Activated CD4-positive, alpha-beta memory T cell treated with anti-CD3 and anti-CD28 coated beads, Interleukin-2, amount 10 ng/mL, durations not matched to agents 7 days and 5 days (primary cell): ENCODE results near the gene ARFGEF2. TPM values are rescaled to one million over a fixed set of nuclear protein-coding genes. Genes with fewer than 3 reads are reported as not detected.
A peak's percentile ranks its signal among the peaks of the same experiment; 100 is the strongest.

ENCODE experiments used
- CTCF ChIA-PET: fragments of 350-600 bp; sonication (Branson Sonifier 250); formaldehyde crosslinking; loops from one replicate; lab custom pipeline; 2021; ENCODE audit warnings: antibody characterized with exemption, inconsistent platforms; lab: Charles Lee
- POLR2A ChIA-PET: fragments of 350-600 bp; sonication (Branson Sonifier 250); formaldehyde crosslinking; loops from one replicate; lab custom pipeline; 2021; ENCODE audit warnings: antibody characterized with exemption; lab: Charles Lee
- DNase-seq: peaks from one replicate; pipeline ENCODE4 v3.0.0-alpha.2; 2020
- H3K27ac Mint-ChIP-seq: one replicate; pipeline ENCODE4 v1.8.0; 2021; ENCODE audit warnings: mild to moderate bottlenecking, mixed read lengths
- H3K27me3 Mint-ChIP-seq: one replicate; pipeline ENCODE4 v1.8.0; 2021; ENCODE audit warnings: mixed read lengths
- H3K36me3 Mint-ChIP-seq: one replicate; pipeline ENCODE4 v1.8.0; 2021; ENCODE audit warnings: low read depth, mixed read lengths
- H3K4me1 Mint-ChIP-seq: one replicate; pipeline ENCODE4 v1.8.0; 2021; ENCODE audit warnings: mixed read lengths
- H3K4me3 Mint-ChIP-seq: one replicate; pipeline ENCODE4 v1.8.0; 2021; ENCODE audit warnings: mild to moderate bottlenecking, mixed read lengths
- H3K9me3 Mint-ChIP-seq: one replicate; pipeline ENCODE4 v1.8.0; 2021; ENCODE audit warnings: mixed read lengths
- total RNA-seq, 2 experiments: library from RNA; stranded (reverse); gene quantifications; one replicate each; pipeline ENCODE4 v1.2.3, GENCODE V29; 2021

ARFGEF2 gene
- total RNA-seq, 2 experiments from 2014 or later: 18.1 to 20.7 TPM

DNA sequence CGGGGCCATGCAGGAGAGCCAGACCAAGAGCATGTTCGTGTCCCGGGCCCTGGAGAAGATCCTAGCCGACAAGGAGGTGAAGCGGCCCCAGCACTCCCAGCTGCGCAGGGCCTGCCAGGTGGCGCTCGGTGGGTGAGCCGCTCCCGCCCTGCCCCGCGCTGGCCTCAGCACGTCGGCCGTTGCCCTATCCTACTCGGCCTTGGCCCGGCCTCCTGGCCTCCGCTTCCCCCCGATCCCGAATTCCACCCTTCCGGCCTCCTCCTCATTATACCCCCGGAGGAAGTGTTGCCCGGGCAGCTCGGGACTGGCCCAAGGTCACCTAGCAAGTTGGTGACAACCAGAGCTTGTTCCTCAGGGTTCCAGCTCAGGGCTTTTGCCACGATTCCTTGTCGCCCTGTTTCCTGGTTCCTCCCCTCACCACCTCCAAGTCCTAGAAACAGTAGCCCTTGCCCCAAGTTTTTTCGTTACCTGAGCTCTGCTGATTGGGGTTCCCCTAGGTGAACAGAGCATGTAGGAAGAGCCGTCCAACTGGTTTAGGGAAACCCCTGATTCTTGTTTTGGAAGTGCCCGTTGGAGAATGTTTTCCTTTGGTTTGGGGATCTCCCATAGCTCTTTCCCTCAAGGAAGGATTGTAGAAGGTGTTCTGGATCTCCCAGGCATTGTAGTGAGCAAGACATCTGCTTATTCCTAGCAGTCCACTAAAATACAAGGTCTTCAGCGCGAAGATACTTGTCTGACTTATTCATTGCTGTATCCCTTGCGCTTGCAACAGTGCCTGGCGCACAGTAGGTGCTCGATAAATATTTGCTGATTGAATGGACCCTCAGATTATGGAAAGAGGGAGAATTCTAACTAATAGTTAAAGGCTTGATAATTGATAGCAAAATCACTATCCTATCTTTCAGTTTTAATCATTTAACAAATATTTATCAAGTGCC lies 641 bp downstream of the ARFGEF2 start:
- Mint-ChIP-seq H3K9me3 (no peaks in the 10 kb centered on the region), H3K4me3 (peak overlapping the region; percentile 90), H3K36me3 (no peaks in the 10 kb centered on the region), H3K27ac (peak overlapping the region; percentile 79), H3K4me1 (peaks cover 42% of the 10 kb centered on the region), H3K27me3 (no peaks in the 10 kb centered on the region)
- DNase-seq: no peak
- POLR2A ChIA-PET: interaction anchor here (0.7 to 2.7 kb wide), 12 partner anchors 10 to 357 kb away, joined by 3 to 11 read pairs (median 4); partner anchors contain the start of gene CSE1L
- CTCF ChIA-PET: interaction anchor here (1.3 to 1.5 kb wide), 2 partner anchors 265 to 302 kb away, joined by 3 to 6 read pairs; no protein-coding TSS in a partner anchor

DNA sequence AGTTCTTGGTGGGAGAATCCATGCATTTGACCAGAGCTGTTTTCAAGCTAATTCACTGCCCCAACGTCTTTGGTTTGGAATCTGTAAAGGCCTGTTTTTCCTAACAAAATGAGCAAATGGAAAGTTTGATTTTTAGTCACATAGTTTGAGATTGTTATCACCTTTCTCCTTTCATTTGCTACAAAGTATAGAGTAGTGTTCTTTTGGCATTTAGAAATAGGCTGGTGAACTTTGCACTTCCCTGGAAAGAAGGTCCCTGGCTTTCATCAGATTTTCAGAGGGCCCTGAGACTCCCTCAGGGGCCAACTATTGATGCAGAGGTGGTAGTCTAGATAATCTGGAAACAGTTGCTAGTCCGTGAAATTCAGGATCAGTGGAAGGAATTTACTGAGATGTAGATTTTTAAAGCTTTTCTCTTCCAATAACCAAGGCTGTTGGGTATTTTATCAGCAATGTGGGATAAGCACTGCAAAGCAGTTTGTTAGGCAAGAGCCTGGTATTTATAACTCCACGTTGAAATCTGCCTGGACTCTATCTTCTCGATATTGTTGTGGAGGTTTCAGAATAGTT lies 1.7 kb downstream of the ARFGEF2 start:
- CTCF ChIA-PET: interaction anchor here (0.5 to 1.3 kb wide), 2 partner anchors 293 to 303 kb away, joined by 5 to 6 read pairs; no protein-coding TSS in a partner anchor
- H3K36me3 Mint-ChIP-seq: no peaks in the 10 kb centered on the region
- POLR2A ChIA-PET: interaction anchor here (1.1 to 2.7 kb wide), 2 partner anchors 15 to 240 kb away, joined by 3 to 11 read pairs; no protein-coding TSS in a partner anchor
- peaks cover 44% of the 10 kb centered on the region for H3K4me1 Mint-ChIP-seq
- no peak overlapping the region for H3K27ac Mint-ChIP-seq
- peaks cover 2% of the 10 kb centered on the region for H3K9me3 Mint-ChIP-seq
- H3K4me3 Mint-ChIP-seq: peak overlapping the region; percentile 8
- no peak for DNase-seq
- no peaks in the 10 kb centered on the region for H3K27me3 Mint-ChIP-seq

DNA sequence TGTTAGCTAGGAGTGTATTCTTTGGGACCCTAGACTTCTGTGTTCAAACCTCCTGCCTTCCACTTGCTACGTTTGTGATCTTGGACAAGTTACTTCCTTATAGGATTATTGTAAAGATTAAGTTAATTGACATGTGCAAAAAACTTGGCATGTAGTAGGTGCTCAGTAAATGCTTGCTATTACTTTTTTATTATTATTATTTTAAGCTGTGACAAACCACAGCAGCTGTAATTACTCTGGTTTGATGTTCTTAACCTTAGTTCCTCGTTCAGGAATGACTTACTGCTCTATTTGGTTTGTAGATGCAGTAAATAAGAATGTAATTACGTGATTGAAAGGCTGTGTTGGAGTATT lies 3.2 kb downstream of the ARFGEF2 start:
- peaks cover 44% of the 10 kb centered on the region for H3K4me1 Mint-ChIP-seq
- ChIA-PET CTCF (interaction anchor here (0.6 kb wide), 1 partner anchor 264 kb away, joined by 4 read pairs; no protein-coding TSS in a partner anchor), POLR2A (no interaction called here)
- no peak for DNase-seq
- H3K27me3 Mint-ChIP-seq: no peaks in the 10 kb centered on the region
- H3K4me3 Mint-ChIP-seq: no peak overlapping the region
- H3K36me3 Mint-ChIP-seq: no peaks in the 10 kb centered on the region
- H3K27ac Mint-ChIP-seq: no peak overlapping the region
- H3K9me3 Mint-ChIP-seq: peaks cover 2% of the 10 kb centered on the region

DNA sequence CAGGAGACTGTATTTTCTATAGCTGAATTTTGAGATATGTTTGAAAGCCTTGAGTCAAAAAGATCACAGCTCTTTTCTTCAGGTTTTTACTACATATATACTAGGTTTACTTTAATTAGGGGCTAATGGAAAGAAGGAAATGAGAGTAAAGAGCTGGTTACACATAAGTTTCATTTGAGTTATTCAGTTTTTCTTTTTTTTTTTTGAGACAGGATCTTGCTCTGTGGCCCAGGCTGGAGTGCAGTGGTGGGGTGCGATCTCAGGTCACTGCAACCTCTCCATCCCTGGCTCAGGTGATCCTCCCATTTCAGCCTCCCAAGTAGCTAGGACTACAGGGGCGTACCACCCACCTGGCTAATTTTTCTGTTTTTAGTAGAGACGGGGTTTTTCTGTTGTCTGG lies 4.8 kb downstream of the ARFGEF2 start:
- CTCF ChIA-PET: no interaction called here
- Mint-ChIP-seq H3K9me3 (peaks cover 2% of the 10 kb centered on the region), H3K4me3 (no peak overlapping the region), H3K27ac (no peak overlapping the region), H3K27me3 (no peaks in the 10 kb centered on the region), H3K36me3 (no peaks in the 10 kb centered on the region), H3K4me1 (peaks cover 33% of the 10 kb centered on the region)
- POLR2A ChIA-PET: interaction anchor here (0.6 kb wide), 1 partner anchor 22 kb away, joined by 3 read pairs; no protein-coding TSS in a partner anchor
- no peak for DNase-seq

DNA sequence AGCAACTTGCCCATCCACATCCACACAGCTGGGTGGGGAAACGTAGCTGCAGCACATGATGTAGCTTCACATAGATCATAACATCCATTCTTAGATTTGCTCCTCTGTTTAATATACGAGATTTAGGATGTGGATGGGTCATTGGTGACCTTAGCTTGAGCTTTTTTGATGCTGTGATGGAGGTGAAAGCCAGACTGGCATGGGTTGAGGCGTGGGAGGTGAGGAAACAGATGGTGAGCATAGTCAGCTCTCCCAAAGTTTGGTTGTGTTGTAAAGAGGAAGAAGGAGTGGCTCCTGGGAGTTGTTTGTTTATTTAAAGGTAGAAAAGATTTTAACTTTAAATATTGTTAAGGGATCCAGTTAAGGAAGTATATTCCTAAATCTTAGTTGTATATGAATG lies 5.3 kb downstream of the ARFGEF2 start:
- H3K27me3 Mint-ChIP-seq: no peaks in the 10 kb centered on the region
- peaks cover 32% of the 10 kb centered on the region for H3K4me1 Mint-ChIP-seq
- no peak for DNase-seq
- peaks cover 2% of the 10 kb centered on the region for H3K9me3 Mint-ChIP-seq
- H3K4me3 Mint-ChIP-seq: no peak overlapping the region
- H3K36me3 Mint-ChIP-seq: no peaks in the 10 kb centered on the region
- CTCF ChIA-PET: no interaction called here
- POLR2A ChIA-PET: no interaction called here
- H3K27ac Mint-ChIP-seq: no peak overlapping the region

DNA sequence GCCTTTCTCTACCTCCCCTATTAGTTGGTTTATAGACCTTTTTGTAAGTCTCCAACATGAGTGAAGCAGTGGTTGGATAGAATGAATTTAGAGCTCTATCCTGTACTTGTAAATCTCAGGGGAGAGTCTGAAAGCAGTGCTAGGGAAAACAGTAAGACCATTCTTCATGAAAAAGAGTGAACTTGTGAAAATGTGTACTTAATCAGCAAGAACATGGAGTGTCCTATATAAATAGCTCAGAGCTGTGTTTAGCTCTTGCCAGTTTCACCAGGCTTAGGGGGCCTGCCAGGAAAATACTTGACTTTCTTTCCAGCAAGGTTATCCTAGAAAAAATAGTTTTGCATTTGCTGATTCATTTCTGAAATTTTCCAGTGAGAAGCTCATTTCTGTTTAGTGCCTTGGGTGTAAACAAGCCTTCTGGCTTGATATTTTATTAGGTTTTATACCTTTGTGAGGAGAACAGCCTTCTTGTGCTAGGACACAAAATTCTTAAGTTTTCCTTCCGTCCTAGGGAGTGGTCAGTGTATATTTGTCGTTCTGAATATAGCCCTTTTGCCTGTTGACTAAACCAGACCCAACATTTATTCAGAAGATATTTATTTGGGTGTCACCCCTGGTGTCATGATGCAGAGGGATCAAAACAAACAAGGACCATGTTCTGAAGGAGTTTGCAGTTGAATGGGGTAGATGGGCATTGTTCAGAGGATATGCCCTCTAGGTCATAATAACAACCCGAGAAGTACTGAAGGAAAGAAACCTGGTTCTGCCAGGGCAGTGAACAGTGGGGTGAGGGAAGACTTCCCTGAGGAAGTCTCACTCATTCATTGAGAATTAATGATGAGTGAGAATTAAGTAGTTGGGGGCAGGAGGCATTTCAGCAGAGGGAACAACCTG lies 7.6 kb downstream of the ARFGEF2 start:
- Mint-ChIP-seq H3K4me3 (no peak overlapping the region), H3K36me3 (no peaks in the 10 kb centered on the region), H3K27ac (no peak overlapping the region), H3K9me3 (peaks cover 2% of the 10 kb centered on the region), H3K4me1 (peaks cover 14% of the 10 kb centered on the region), H3K27me3 (no peaks in the 10 kb centered on the region)
- ChIA-PET CTCF (no interaction called here), POLR2A (no interaction called here)
- DNase-seq: no peak

DNA sequence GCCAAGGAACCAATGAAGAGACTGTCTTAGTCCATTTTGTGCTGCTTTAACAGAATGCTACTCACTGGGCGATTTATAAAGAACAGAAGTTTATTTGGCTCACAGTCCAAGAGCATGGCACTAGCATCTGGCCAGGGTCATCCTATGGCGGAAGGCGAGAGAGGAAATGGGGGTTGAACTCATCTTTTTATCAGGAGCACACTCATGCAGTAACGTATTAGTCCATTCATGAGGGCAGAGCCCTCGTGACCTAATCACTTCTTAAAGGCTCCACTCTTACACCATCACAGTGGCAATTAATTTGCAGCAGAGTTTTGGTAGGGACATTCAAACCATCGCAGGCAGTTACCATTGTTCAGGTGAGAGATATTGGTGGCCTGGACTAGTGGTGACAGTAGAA lies 8.5 kb downstream of the ARFGEF2 start:
- H3K36me3 Mint-ChIP-seq: peaks cover 3% of the 10 kb centered on the region
- ChIA-PET CTCF (no interaction called here), POLR2A (no interaction called here)
- H3K4me3 Mint-ChIP-seq: no peak overlapping the region
- H3K27ac Mint-ChIP-seq: no peak overlapping the region
- no peaks in the 10 kb centered on the region for H3K27me3 Mint-ChIP-seq
- H3K9me3 Mint-ChIP-seq: peaks cover 2% of the 10 kb centered on the region
- peaks cover 18% of the 10 kb centered on the region for H3K4me1 Mint-ChIP-seq
- no peak for DNase-seq

DNA sequence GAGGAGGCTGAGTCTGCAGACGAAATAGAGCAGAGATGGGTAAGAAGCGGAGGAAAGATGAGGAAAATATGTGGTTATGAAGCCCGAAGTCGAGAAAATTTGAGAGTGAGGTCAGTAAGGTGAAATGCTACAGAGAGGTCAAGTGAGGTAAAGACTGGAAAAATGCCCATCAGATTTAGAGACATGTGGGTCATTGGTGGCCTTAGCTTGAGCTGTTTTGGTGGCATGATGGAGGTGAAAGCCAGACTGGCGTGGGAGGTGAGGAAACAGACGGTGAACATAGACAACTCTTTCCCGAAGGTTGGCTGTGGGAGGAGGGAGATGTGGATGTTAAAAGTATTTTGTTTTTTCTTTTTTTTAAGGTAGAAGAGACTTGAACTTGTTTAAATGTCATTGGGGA lies 9.4 kb downstream of the ARFGEF2 start:
- ChIA-PET POLR2A (no interaction called here), CTCF (no interaction called here)
- Mint-ChIP-seq H3K27me3 (no peaks in the 10 kb centered on the region), H3K4me3 (no peak overlapping the region), H3K27ac (no peak overlapping the region), H3K4me1 (peaks cover 17% of the 10 kb centered on the region), H3K36me3 (peaks cover 3% of the 10 kb centered on the region), H3K9me3 (peaks cover 2% of the 10 kb centered on the region)
- DNase-seq: no peak

DNA sequence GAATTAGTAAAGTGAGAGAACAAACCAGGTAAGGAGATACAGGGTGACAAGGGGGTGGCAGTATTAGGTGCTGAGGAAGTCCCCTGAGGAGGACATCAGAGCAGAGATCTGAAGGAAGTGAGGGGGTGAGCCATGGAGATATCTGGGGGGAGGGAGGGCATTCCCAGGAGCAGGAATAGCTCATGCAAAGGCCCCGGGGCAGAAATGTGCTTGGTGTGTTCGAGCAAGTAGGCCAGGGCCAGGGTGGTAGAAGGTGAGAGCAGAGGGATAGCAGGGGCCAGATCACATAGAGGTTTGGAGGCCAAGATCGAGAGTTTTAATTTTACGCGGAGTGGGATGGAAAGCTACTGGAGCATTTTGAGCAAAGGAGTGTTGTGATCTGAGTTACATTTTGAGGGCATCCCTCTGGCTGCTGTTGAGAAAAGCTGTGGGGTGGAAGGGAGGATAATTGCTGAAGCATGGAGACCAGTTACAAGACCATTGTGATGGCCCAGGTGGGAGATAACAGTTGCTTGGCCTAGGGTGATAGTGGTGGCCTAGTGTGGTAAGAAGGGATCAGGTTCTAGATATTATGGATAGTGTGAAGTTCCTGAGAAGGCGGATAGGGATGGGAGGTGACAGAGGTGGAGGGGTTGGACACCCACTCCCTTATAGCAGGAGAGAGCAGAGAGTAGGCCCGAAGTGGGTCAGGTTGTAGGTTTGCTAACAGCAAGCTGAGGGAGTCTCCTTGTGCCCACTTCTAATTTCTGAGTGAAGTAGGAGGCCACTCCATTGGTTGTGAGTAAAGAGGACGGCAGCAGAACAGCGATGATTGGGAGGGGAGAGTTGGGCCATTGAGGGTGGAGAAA lies 10.2 kb downstream of the ARFGEF2 start:
- H3K27me3 Mint-ChIP-seq: no peaks in the 10 kb centered on the region
- H3K36me3 Mint-ChIP-seq: peaks cover 3% of the 10 kb centered on the region
- H3K9me3 Mint-ChIP-seq: peaks cover 2% of the 10 kb centered on the region
- no peak for DNase-seq
- no peak overlapping the region for H3K27ac Mint-ChIP-seq
- no peak overlapping the region for H3K4me3 Mint-ChIP-seq
- ChIA-PET POLR2A (interaction anchor here (1.1 to 1.8 kb wide), 2 partner anchors 10 to 114 kb away, joined by 3 to 6 read pairs; partner anchors contain the start of genes ARFGEF2 and CSE1L), CTCF (no interaction called here)
- H3K4me1 Mint-ChIP-seq: peaks cover 14% of the 10 kb centered on the region

DNA sequence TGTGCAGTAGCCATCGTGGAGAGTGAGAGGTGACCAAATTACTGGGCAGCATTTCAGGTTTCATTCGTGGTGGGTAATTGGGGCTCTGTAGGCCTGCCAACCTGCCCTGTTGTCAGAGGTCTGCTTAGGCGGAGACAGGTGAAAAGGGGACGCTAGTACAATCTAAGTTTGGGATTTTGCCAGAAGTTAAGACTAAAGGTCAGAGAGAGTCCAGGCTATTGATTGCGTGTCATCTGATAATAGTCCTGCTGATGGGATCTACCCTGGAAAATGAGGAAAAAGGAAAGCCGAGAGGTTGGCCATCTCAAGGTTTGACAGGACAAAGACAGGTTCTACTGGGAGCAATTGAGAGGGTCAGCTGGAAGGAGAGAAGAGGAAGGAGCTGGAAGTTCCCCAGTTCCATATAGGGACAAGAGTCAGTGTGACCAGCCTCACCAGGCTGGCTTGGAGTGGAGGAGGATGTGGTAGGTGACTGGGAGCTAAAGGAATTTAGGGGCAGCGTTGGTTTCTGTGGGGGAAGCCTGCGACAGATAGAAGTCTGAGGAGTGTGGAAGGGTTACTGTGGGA lies 10.9 kb downstream of the ARFGEF2 start:
- Mint-ChIP-seq H3K27me3 (no peaks in the 10 kb centered on the region), H3K27ac (no peak overlapping the region), H3K9me3 (peaks cover 2% of the 10 kb centered on the region), H3K4me3 (no peak overlapping the region), H3K4me1 (peaks cover 15% of the 10 kb centered on the region), H3K36me3 (peaks cover 3% of the 10 kb centered on the region)
- ChIA-PET CTCF (no interaction called here), POLR2A (interaction anchor here (1.1 to 1.8 kb wide), 2 partner anchors 11 to 114 kb away, joined by 3 to 6 read pairs; partner anchors contain the start of genes ARFGEF2 and CSE1L)
- DNase-seq: no peak

DNA sequence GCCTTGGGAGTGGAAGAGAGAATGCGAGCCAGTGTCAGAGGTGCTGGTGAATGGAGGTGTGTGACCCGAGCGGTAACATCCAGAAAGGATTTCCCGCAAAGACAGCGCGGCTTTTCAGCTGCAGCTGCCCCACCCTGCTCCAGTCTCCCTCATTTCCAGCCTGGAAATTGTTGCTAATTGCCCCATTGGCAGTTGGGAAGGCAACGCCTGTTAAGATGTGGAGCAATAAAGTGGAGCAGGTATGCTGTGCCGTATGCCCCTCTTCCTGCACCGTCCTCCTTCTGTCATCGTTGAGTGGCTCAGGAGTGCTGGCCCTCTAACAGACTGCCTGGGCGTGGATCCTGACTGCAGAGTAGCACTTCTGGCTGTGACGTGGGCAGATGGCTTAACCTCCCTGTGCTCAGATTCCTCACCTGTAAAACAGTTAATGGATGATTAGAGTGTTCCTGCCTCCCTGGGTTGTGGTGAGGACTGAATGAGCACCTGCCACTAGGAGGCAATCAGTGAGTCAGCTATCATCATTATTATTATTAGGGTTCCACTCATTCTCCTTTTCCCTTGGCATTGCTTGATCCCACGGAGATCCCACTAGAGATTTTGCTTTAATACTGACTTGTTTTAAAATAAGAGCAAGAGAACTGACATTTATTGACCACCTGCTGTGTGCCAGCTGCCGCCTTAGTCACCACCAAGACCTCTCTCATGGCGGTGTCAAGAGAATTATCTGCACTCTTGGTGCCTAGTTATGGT lies 11.7 kb downstream of the ARFGEF2 start:
- ChIA-PET CTCF (no interaction called here), POLR2A (interaction anchor here (1.8 kb wide), 1 partner anchor 11 kb away, joined by 6 read pairs; the partner anchor contains the start of gene ARFGEF2)
- H3K27ac Mint-ChIP-seq: no peak overlapping the region
- peaks cover 13% of the 10 kb centered on the region for H3K4me1 Mint-ChIP-seq
- H3K36me3 Mint-ChIP-seq: peaks cover 3% of the 10 kb centered on the region
- no peak overlapping the region for H3K4me3 Mint-ChIP-seq
- no peaks in the 10 kb centered on the region for H3K9me3 Mint-ChIP-seq
- DNase-seq: no peak
- no peaks in the 10 kb centered on the region for H3K27me3 Mint-ChIP-seq
